Measurements from ENCODE around the gene SGK1.
"Not testable (repeated sequence)": the region's sequence is repeated elsewhere in the genome, so short reads cannot be mapped to it uniquely, and the experiment has no call there.

The SGK1 gene

GRCh38 chr6:134307870-134308269 is 10.0 kb downstream of the SGK1 start:
- peaks cover 26% of the 10 kb centered on the region for H3K27me3 ChIP-seq (ENCODE audit: low read depth)
- H3K36me3 ChIP-seq (replicated peaks) = no peaks in the 10 kb centered on the region
- no peak for DNase-seq (ENCODE audit: low spot score in 2 of 2)
- H3K4me1 ChIP-seq = peaks cover 5% of the 10 kb centered on the region; the same call in 1 of the 2 replicates
- in situ Hi-C loops (cut with MboI; ENCODE audit: low sequenced_read_pairs) = no loop called here
- H3K4me3 ChIP-seq = no peak overlapping the region
- H3K9me3 ChIP-seq = no peaks in the 10 kb centered on the region

- in situ Hi-C loops (cut with MboI; ENCODE audit: low sequenced_read_pairs) = no loop called here
- Histone ChIP-seq H3K9me3 (no peaks in the 10 kb centered on the region), H3K27me3 (ENCODE audit: low read depth) (peaks cover 26% of the 10 kb centered on the region), H3K4me1 (no peaks in the 10 kb centered on the region), H3K4me3 (no peak overlapping the region), H3K36me3 (replicated peaks) (no peaks in the 10 kb centered on the region)
- DNase-seq (ENCODE audit: low spot score in 2 of 2) = no peak
Measured at GRCh38 chr6:134307075-134307474, 10.8 kb downstream of the SGK1 start.

GRCh38 chr6:134304381-134304780 is 13.5 kb downstream of the SGK1 start:
- H3K36me3 ChIP-seq (replicated peaks); H3K9me3 ChIP-seq; H3K4me1 ChIP-seq; in situ Hi-C loops (cut with MboI; ENCODE audit: low sequenced_read_pairs); DNase-seq (ENCODE audit: low spot score in 2 of 2); H3K4me3 ChIP-seq: not testable (repeated sequence)
- peaks cover 17% of the 10 kb centered on the region for H3K27me3 ChIP-seq (ENCODE audit: low read depth)

DNA sequence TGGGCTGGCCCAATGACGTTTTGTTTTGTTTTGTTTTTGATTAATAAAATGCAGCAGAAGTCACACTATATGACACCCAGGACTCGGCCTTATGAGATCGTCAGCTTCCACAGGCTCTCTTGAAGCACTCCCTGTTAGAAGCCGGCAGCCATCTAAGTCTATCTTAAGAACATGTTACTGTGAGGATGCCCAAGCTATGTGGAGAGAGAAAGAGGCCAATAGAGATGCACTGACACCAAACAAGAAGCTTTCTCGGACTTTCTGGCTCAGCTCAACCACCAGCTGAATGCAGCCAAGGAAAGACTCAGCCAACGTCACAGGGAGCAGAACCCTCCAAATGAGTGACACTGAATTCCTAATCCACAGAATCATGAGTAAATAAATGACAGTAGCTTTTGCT is 14.0 kb downstream of the SGK1 start:
- Histone ChIP-seq H3K9me3 (no peaks in the 10 kb centered on the region), H3K4me1 (no peaks in the 10 kb centered on the region), H3K27me3 (ENCODE audit: low read depth) (peaks cover 12% of the 10 kb centered on the region), H3K36me3 (replicated peaks) (no peaks in the 10 kb centered on the region), H3K4me3 (no peak overlapping the region)
- DNase-seq (ENCODE audit: low spot score in 2 of 2) = no peak
- in situ Hi-C loops (cut with MboI; ENCODE audit: low sequenced_read_pairs) = no loop called here

DNA sequence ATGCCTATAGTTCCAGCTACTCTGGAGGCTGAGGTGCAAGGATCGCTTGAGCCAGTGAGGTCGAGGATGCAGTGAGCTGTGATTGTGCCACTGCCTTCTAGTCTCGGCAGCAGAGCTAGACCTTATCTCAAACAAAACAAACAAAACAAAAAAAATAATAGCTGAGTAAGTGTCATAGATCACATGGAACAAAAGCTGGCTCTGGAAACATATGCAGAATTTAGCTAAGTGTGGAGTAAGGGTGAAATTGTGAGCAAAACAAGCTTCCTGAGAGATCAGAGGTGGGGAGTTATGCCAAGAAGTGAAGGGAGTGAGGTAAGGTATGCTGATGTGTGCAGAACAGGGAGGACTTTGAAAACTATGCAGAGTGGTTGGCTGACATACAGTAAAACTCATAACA is 18.7 kb downstream of the SGK1 start:
- Histone ChIP-seq H3K4me1 (no peaks in the 10 kb centered on the region), H3K4me3 (no peak overlapping the region), H3K36me3 (replicated peaks) (no peaks in the 10 kb centered on the region), H3K27me3 (ENCODE audit: low read depth) (no peaks in the 10 kb centered on the region), H3K9me3 (no peaks in the 10 kb centered on the region)
- no peak for DNase-seq (ENCODE audit: low spot score in 2 of 2)
- in situ Hi-C loops (cut with MboI; ENCODE audit: low sequenced_read_pairs) = no loop called here

DNA sequence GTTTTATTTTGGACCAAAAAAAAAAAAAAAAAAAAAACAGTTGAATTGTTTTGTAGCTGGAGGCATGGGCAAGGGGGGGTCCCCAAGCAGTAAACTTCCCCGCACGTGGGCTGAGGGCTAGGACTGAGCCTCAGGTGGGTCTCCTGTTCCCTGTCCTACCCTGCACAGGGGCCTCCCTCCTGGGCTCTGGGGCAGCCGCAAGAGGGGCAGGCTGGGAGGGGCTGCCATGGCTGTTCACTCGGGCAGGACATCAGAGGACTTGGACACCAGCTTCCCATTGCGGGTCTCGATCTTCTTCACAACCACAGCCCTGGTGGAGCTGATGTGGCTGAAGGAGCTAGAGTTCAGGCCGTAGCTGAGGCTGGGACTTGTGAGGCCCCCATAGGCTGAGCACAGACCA is 21.1 kb downstream of the SGK1 start:
- no peaks in the 10 kb centered on the region for H3K27me3 ChIP-seq (ENCODE audit: low read depth)
- no peaks in the 10 kb centered on the region for H3K9me3 ChIP-seq
- DNase-seq (ENCODE audit: low spot score in 2 of 2) = no peak
- H3K36me3 ChIP-seq (replicated peaks) = no peaks in the 10 kb centered on the region
- in situ Hi-C loops (cut with MboI; ENCODE audit: low sequenced_read_pairs) = no loop called here
- H3K4me1 ChIP-seq = peaks cover 4% of the 10 kb centered on the region; the same call in 1 of the 2 replicates
- H3K4me3 ChIP-seq = no peak overlapping the region

- Histone ChIP-seq H3K36me3 (replicated peaks) (no peaks in the 10 kb centered on the region), H3K4me3 (no peak overlapping the region), H3K9me3 (no peaks in the 10 kb centered on the region), H3K27me3 (ENCODE audit: low read depth) (no peaks in the 10 kb centered on the region), H3K4me1 (peaks cover 11% of the 10 kb centered on the region)
- no peak for DNase-seq (ENCODE audit: low spot score in 2 of 2)
- in situ Hi-C loops (cut with MboI; ENCODE audit: low sequenced_read_pairs) = no loop called here
Measured at GRCh38 chr6:134295953-134296553, 21.9 kb downstream of the SGK1 start.

- Histone ChIP-seq H3K27me3 (ENCODE audit: low read depth) (no peaks in the 10 kb centered on the region), H3K9me3 (no peaks in the 10 kb centered on the region), H3K4me3 (no peak overlapping the region), H3K36me3 (replicated peaks) (no peaks in the 10 kb centered on the region), H3K4me1 (peaks cover 14% of the 10 kb centered on the region)
- in situ Hi-C loops (cut with MboI; ENCODE audit: low sequenced_read_pairs) = no loop called here
- DNase-seq (ENCODE audit: low spot score in 2 of 2) = no peak
Measured at GRCh38 chr6:134293659-134294161, 24.2 kb downstream of the SGK1 start.

DNA sequence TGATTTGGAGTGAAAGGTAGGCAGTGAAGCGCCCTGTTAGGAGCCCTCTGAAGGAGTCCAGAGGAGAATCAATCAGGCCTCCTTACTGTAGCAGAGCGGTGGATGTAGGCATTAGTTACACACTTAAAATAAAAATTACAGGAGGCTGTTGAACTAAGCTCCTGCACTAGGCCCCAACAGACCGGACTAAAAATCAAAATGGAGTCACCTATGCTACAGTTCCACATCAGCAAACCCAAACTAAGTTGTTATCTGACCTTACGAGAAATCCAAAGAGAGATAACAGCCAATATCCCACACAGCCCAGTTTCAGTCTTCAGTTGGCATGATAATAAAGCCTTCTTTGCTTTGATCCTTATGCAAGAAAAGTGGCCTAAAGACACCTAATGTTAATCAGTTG is 26.8 kb downstream of the SGK1 start:
- in situ Hi-C loops (cut with MboI; ENCODE audit: low sequenced_read_pairs) = no loop called here
- DNase-seq (ENCODE audit: low spot score in 2 of 2) = no peak
- no peaks in the 10 kb centered on the region for H3K27me3 ChIP-seq (ENCODE audit: low read depth)
- H3K36me3 ChIP-seq (replicated peaks) = no peaks in the 10 kb centered on the region
- no peak overlapping the region for H3K4me3 ChIP-seq
- no peaks in the 10 kb centered on the region for H3K9me3 ChIP-seq
- peaks cover 14% of the 10 kb centered on the region for H3K4me1 ChIP-seq

DNA sequence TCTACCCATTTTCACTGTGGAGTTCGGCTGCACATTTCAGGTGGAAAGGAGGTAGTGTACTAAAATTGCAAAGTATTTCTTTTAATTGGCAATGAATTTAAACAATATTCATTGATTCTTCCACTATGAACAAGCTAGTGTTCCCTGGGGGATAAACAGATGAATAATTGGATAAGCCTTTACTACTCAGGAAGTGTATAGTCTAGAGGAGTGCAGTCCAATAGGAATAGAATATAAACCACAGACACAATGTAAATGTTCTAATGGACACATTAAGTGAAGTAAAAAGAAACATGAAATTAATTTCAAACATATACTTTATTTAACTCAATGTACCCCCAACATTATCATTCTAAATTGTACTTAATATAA is 28.7 kb downstream of the SGK1 start:
- in situ Hi-C loops (cut with MboI; ENCODE audit: low sequenced_read_pairs) = no loop called here
- no peak for DNase-seq (ENCODE audit: low spot score in 2 of 2)
- Histone ChIP-seq H3K4me1 (peaks cover 14% of the 10 kb centered on the region), H3K36me3 (replicated peaks) (no peaks in the 10 kb centered on the region), H3K9me3 (no peaks in the 10 kb centered on the region), H3K4me3 (no peak overlapping the region), H3K27me3 (ENCODE audit: low read depth) (no peaks in the 10 kb centered on the region)

GRCh38 chr6:134288538-134289203 is 29.2 kb downstream of the SGK1 start:
- DNase-seq (ENCODE audit: low spot score in 2 of 2) = no peak

GRCh38 chr6:134287859-134288537 is 29.9 kb downstream of the SGK1 start:
- no peaks in the 10 kb centered on the region for H3K36me3 ChIP-seq (replicated peaks)
- in situ Hi-C loops (cut with MboI; ENCODE audit: low sequenced_read_pairs) = no loop called here
- no peak for DNase-seq (ENCODE audit: low spot score in 2 of 2)
- peaks cover 14% of the 10 kb centered on the region for H3K4me1 ChIP-seq
- no peaks in the 10 kb centered on the region for H3K27me3 ChIP-seq (ENCODE audit: low read depth)
- no peaks in the 10 kb centered on the region for H3K9me3 ChIP-seq
- no peak overlapping the region for H3K4me3 ChIP-seq

More at GRCh38 chr6:134288538-134289203, 29.2 kb downstream of the SGK1 start:
- H3K36me3 ChIP-seq (replicated peaks) = no peaks in the 10 kb centered on the region
- no peak overlapping the region for H3K4me3 ChIP-seq
- H3K4me1 ChIP-seq = peaks cover 14% of the 10 kb centered on the region
- no peaks in the 10 kb centered on the region for H3K27me3 ChIP-seq (ENCODE audit: low read depth)
- in situ Hi-C loops (cut with MboI; ENCODE audit: low sequenced_read_pairs) = no loop called here
- H3K9me3 ChIP-seq = no peaks in the 10 kb centered on the region

- Histone ChIP-seq H3K9me3 (no peaks in the 10 kb centered on the region), H3K4me3 (no peak overlapping the region), H3K27me3 (ENCODE audit: low read depth) (no peaks in the 10 kb centered on the region), H3K4me1 (no peaks in the 10 kb centered on the region), H3K36me3 (replicated peaks) (no peaks in the 10 kb centered on the region)
- in situ Hi-C loops (cut with MboI; ENCODE audit: low sequenced_read_pairs) = no loop called here
- no peak for DNase-seq (ENCODE audit: low spot score in 2 of 2)
Measured at GRCh38 chr6:134282816-134283215, 35.1 kb downstream of the SGK1 start.

- Histone ChIP-seq H3K9me3 (no peaks in the 10 kb centered on the region), H3K36me3 (replicated peaks) (no peaks in the 10 kb centered on the region), H3K4me1 (no peaks in the 10 kb centered on the region), H3K4me3 (no peak overlapping the region), H3K27me3 (ENCODE audit: low read depth) (no peaks in the 10 kb centered on the region)
- DNase-seq (ENCODE audit: low spot score in 2 of 2) = no peak
- in situ Hi-C loops (cut with MboI; ENCODE audit: low sequenced_read_pairs) = no loop called here
Measured at GRCh38 chr6:134281388-134281787, 36.5 kb downstream of the SGK1 start.

Data from HAP-1 (cell line).